KMS-11 (cell line): Measurements from ENCODE around the gene VPS37B.

Source experiments
- H2AFZ ChIP-seq: fragments of 200-600 bp; sonication (generic); 2 replicates; pipeline ENCODE4 v1.6.1; 2016; ENCODE audit warnings: antibody characterized with exemption, mixed run types, low read depth
- H3K27ac ChIP-seq: fragments of 200-600 bp; sonication (generic); 2 replicates; pipeline ENCODE4 v1.6.1; 2016; ENCODE audit warnings: mild to moderate bottlenecking, mixed run types
- H3K27me3 ChIP-seq: fragments of 200-600 bp; sonication (generic); 2 replicates; pipeline ENCODE4 v1.6.1; 2017; ENCODE audit warnings: mild to moderate bottlenecking, low read depth, mixed run types, moderate library complexity; ENCODE audit not compliant: insufficient read depth
- H3K36me3 ChIP-seq: fragments of 200-600 bp; sonication (generic); 2 replicates; pipeline ENCODE4 v1.6.1; 2017; ENCODE audit warnings: mild to moderate bottlenecking, mixed run types; ENCODE audit not compliant: insufficient read depth
- H3K4me1 ChIP-seq: fragments of 200-600 bp; sonication (generic); 2 replicates; pipeline ENCODE4 v1.6.1; 2016; ENCODE audit warnings: mild to moderate bottlenecking, low read depth, mixed run types; ENCODE audit not compliant: poor library complexity, severe bottlenecking
- H3K4me2 ChIP-seq: fragments of 200-600 bp; sonication (generic); 2 replicates; pipeline ENCODE4 v1.7.0; 2016; ENCODE audit warnings: mild to moderate bottlenecking, mixed run types
- H3K4me3 ChIP-seq: fragments of 200-600 bp; sonication (generic); IDR thresholded peaks from 2 replicates; pipeline ENCODE4 v1.6.1; 2017; ENCODE audit warnings: low read depth, low read length, mixed read lengths; ENCODE audit not compliant: insufficient read depth
- H3K79me2 ChIP-seq: fragments of 200-600 bp; sonication (generic); 2 replicates; pipeline ENCODE4 v1.6.1; 2016; ENCODE audit warnings: low read depth, mixed run types; ENCODE audit not compliant: insufficient read depth
- H3K9ac ChIP-seq: fragments of 200-600 bp; sonication (generic); 2 replicates; pipeline ENCODE4 v1.6.1; 2016; ENCODE audit warnings: mild to moderate bottlenecking, mixed run types
- H4K20me1 ChIP-seq: fragments of 200-600 bp; sonication (generic); 2 replicates; pipeline ENCODE4 v1.6.1; 2016; ENCODE audit warnings: mild to moderate bottlenecking, mixed run types; ENCODE audit not compliant: insufficient read depth
- TF ChIP-seq, protein P1 (sequence below): fragments of 200-600 bp; sonication (generic); conservative IDR thresholded peaks from 2 replicates; pipeline ENCODE4 v1.6.1; 2017; ENCODE audit warnings: low read depth, mild to moderate bottlenecking, antibody characterized with exemption, low read length, moderate library complexity, mixed read lengths

Gene VPS37B

GRCh38 chr12:122868471-122869177 lies 27.3 kb downstream of the VPS37B start:
- no peaks in the 10 kb centered on the region for H3K36me3 ChIP-seq
- no peak overlapping the region for H3K4me2 ChIP-seq
- no peaks in the 10 kb centered on the region for H4K20me1 ChIP-seq
- H3K4me3 ChIP-seq = no peak overlapping the region
- no peaks in the 10 kb centered on the region for H3K27me3 ChIP-seq
- H3K4me1 ChIP-seq = peaks cover 19% of the 10 kb centered on the region
- H3K79me2 ChIP-seq = peaks cover 27% of the 10 kb centered on the region
- TF ChIP-seq, protein P1, sequence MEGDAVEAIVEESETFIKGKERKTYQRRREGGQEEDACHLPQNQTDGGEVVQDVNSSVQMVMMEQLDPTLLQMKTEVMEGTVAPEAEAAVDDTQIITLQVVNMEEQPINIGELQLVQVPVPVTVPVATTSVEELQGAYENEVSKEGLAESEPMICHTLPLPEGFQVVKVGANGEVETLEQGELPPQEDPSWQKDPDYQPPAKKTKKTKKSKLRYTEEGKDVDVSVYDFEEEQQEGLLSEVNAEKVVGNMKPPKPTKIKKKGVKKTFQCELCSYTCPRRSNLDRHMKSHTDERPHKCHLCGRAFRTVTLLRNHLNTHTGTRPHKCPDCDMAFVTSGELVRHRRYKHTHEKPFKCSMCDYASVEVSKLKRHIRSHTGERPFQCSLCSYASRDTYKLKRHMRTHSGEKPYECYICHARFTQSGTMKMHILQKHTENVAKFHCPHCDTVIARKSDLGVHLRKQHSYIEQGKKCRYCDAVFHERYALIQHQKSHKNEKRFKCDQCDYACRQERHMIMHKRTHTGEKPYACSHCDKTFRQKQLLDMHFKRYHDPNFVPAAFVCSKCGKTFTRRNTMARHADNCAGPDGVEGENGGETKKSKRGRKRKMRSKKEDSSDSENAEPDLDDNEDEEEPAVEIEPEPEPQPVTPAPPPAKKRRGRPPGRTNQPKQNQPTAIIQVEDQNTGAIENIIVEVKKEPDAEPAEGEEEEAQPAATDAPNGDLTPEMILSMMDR = no peak
- H3K9ac ChIP-seq = no peak overlapping the region
- no peak overlapping the region for H3K27ac ChIP-seq
- H2AFZ ChIP-seq = no peak overlapping the region

DNA sequence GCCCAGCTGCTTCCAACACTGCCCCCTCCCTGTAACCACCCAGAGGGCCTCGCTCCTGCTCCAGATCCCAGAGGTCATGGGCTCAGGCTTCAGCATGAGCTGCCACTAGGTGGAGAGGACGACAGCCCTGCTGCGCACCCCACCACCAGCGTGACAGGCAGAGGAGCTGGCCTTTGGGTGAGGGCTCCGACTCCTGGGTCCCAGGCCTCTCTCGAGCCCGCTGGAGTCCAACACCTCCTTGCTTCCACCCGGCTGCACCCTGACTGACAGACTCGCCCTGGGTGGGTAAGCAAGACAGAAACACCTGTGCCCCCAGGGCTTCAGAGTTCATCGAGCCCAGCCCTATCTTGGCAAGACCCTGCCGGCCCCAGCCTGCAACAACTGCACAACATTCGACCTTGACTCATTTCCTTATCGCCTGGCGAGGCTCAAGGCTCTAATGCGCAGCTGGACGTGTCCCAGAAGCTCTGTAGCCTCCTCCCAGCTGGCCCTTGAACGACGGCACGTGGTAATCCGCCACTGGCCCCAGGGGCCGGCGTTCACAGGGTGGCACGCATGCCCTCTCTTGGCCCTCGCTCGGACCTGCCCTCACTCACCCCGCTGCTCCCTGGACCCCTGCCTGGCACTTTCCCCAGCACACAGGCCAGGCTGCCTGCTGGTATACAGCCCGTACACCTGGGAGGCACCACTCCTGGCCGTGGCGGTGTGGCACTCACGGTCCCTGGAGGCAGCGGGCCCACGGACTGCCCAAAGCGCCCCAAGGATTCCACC lies 28.0 kb downstream of the VPS37B start:
- Histone ChIP-seq H3K4me3 (no peak overlapping the region), H4K20me1 (no peaks in the 10 kb centered on the region), H3K27me3 (no peaks in the 10 kb centered on the region), H3K36me3 (no peaks in the 10 kb centered on the region), H3K27ac (no peak overlapping the region), H3K4me2 (no peak overlapping the region), H2AFZ (no peak overlapping the region), H3K79me2 (peaks cover 19% of the 10 kb centered on the region; the same call in 1 of the 2 replicates), H3K4me1 (peaks cover 12% of the 10 kb centered on the region), H3K9ac (no peak overlapping the region)
- TF ChIP-seq, protein P1 = no peak

- TF ChIP-seq, protein P1 = no peak
- H3K4me2 ChIP-seq = no peak overlapping the region
- no peak overlapping the region for H2AFZ ChIP-seq
- H4K20me1 ChIP-seq = no peaks in the 10 kb centered on the region
- H3K4me3 ChIP-seq = no peak overlapping the region
- H3K36me3 ChIP-seq = no peaks in the 10 kb centered on the region
- H3K9ac ChIP-seq = no peak overlapping the region
- H3K27me3 ChIP-seq = no peaks in the 10 kb centered on the region
- peaks cover 11% of the 10 kb centered on the region; the same call in 1 of the 2 replicates for H3K79me2 ChIP-seq
- no peak overlapping the region for H3K27ac ChIP-seq
- peaks cover 4% of the 10 kb centered on the region for H3K4me1 ChIP-seq
Measured at GRCh38 chr12:122866950-122867607, 28.8 kb downstream of the VPS37B start.

GRCh38 chr12:122866379-122866778 lies 29.5 kb downstream of the VPS37B start:
- Histone ChIP-seq H3K4me2 (no peak overlapping the region), H2AFZ (no peak overlapping the region), H3K4me1 (no peaks in the 10 kb centered on the region), H4K20me1 (no peaks in the 10 kb centered on the region), H3K27me3 (no peaks in the 10 kb centered on the region), H3K79me2 (peaks cover 4% of the 10 kb centered on the region; the same call in 1 of the 2 replicates), H3K27ac (no peak overlapping the region), H3K4me3 (no peak overlapping the region), H3K9ac (no peak overlapping the region), H3K36me3 (no peaks in the 10 kb centered on the region)
- TF ChIP-seq, protein P1 = no peak
